SU-DHL-6 (cell line): ENCODE measurements around the gene IL7R.

Experiments used
- H2AFZ ChIP-seq: fragments of 200-600 bp; sonication (generic); 2 replicates; pipeline ENCODE4 v1.6.1; 2014; ENCODE audit warnings: low read depth, mild to moderate bottlenecking, moderate library complexity, mixed read lengths, antibody characterized with exemption, low read length; ENCODE audit not compliant: severe bottlenecking
- H3F3A ChIP-seq: fragments of 200-600 bp; shearing (Covaris generic); 2 replicates; pipeline ENCODE4 v1.6.0; 2016; ENCODE audit warnings: antibody characterized with exemption, mild to moderate bottlenecking; ENCODE audit not compliant: insufficient read depth
- H3K27ac ChIP-seq: fragments of 200-600 bp; sonication (generic); 2 replicates; pipeline ENCODE4 v1.5.1; 2016; ENCODE audit warnings: low read depth, mild to moderate bottlenecking, low read length, moderate library complexity, mixed read lengths
- H3K27me3 ChIP-seq: fragments of 200-600 bp; sonication (generic), shearing (Covaris generic); 2 replicates; pipeline ENCODE4 v1.6.0; 2014; ENCODE audit warnings: mild to moderate bottlenecking, low read length
- H3K36me3 ChIP-seq: fragments of 200-600 bp; sonication (generic); 2 replicates; pipeline ENCODE4 v1.6.1; 2014; ENCODE audit warnings: mild to moderate bottlenecking, low read length, mixed read lengths
- H3K4me2 ChIP-seq: fragments of 300-600, 200-600 bp; shearing (Covaris generic), sonication (generic); 2 replicates; pipeline ENCODE4 v1.6.0; 2014; ENCODE audit warnings: low read length, low read depth, mild to moderate bottlenecking; ENCODE audit not compliant: poor library complexity, severe bottlenecking
- H3K4me3 ChIP-seq: fragments of 200-600 bp; sonication (generic); 2 replicates; pipeline ENCODE4 v1.5.1; 2014; ENCODE audit warnings: antibody characterized with exemption, low read length, mild to moderate bottlenecking, mixed read lengths; ENCODE audit not compliant: insufficient read depth, poor library complexity, severe bottlenecking
- H3K79me2 ChIP-seq: fragments of 200-600 bp; sonication (generic); 2 replicates; pipeline ENCODE4 v1.6.1; 2014; ENCODE audit warnings: mild to moderate bottlenecking, low read length, moderate library complexity; ENCODE audit not compliant: insufficient read depth
- H3K9ac ChIP-seq: fragments of 200-600 bp; sonication (generic); 2 replicates; pipeline ENCODE4 v1.7.0; 2014; ENCODE audit warnings: mild to moderate bottlenecking, low read length
- H3K9me2 ChIP-seq: fragments of 200-600 bp; sonication (generic); replicated peaks from 2 replicates; pipeline ENCODE4 v1.6.1; 2014; ENCODE audit warnings: low read length; ENCODE audit not compliant: insufficient read depth
- H3K9me3 ChIP-seq: fragments of 200-600 bp; sonication (generic); 2 replicates; pipeline ENCODE4 v1.6.1; 2014; ENCODE audit warnings: low read length, mixed read lengths; ENCODE audit not compliant: insufficient read depth
- H4K20me1 ChIP-seq: fragments of 200-600 bp; sonication (generic); 2 replicates; pipeline ENCODE4 v1.6.1; 2014; ENCODE audit warnings: low read depth, mild to moderate bottlenecking, antibody characterized with exemption, low read length, moderate library complexity, mixed read lengths
- EZH2phosphoT487 ChIP-seq: fragments of 200-600 bp; sonication (generic), shearing (Covaris generic); conservative IDR thresholded peaks from 2 replicates; pipeline ENCODE4 v1.6.1; 2018; ENCODE audit warnings: mild to moderate bottlenecking, antibody characterized with exemption, low read length, moderate library complexity, mixed read lengths
- TF ChIP-seq, protein P1 (sequence below): fragments of 200-600 bp; sonication (generic); IDR thresholded peaks from one replicate; pipeline ENCODE4 v1.5.1; 2017; ENCODE audit warnings: antibody characterized with exemption, mild to moderate bottlenecking, low read length, moderate library complexity; ENCODE audit not compliant: insufficient read depth, poor library complexity, severe bottlenecking

Gene IL7R

DNA sequence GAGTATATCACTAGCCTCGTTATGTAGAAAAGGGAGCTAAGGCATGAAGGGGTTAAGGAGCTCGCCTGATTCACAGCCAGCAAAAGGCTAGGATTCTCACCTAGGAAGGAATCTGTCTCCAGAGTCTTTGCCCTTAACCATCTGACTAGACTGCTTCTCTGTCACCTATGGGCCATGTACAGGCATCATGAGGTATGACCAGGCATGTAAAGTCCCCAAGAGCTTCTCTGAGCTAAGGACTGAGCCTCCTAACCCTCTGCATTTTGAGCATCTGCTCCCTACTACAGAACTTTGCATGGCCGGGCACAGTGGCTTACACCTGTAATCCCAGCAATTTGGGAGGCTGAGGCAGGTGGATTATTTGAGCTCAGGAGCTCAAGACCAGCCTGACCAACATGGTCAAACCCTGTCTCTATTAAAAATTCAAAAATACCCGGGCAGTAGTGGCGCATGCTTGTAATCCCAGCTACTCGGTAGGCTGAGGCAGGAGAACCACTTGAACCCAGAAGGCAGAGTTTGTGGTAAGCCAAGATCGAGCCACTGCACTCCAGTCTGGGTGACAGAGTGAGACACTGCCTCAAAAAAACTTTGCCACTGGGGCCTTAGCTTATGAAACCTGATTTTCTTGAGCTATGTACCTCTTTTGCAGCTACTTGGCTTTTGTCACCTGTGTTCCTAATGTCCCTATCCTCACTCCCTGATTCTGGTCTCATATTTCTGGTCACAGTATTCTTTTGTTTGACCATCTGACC lies 33.2 kb upstream of the IL7R start:
- Histone ChIP-seq H3K27me3 (no peaks in the 10 kb centered on the region), H3F3A (no peaks in the 10 kb centered on the region), H4K20me1 (no peaks in the 10 kb centered on the region), H3K9me2 (no peaks in the 10 kb centered on the region), H3K27ac (no peak overlapping the region), H3K4me2 (no peak overlapping the region), H3K4me3 (no peak overlapping the region), H3K36me3 (no peaks in the 10 kb centered on the region), H2AFZ (no peak overlapping the region), H3K9me3 (no peaks in the 10 kb centered on the region), H3K9ac (no peak overlapping the region), H3K79me2 (no peaks in the 10 kb centered on the region)
- no peak for TF ChIP-seq EZH2phosphoT487
- TF ChIP-seq, protein P1, sequence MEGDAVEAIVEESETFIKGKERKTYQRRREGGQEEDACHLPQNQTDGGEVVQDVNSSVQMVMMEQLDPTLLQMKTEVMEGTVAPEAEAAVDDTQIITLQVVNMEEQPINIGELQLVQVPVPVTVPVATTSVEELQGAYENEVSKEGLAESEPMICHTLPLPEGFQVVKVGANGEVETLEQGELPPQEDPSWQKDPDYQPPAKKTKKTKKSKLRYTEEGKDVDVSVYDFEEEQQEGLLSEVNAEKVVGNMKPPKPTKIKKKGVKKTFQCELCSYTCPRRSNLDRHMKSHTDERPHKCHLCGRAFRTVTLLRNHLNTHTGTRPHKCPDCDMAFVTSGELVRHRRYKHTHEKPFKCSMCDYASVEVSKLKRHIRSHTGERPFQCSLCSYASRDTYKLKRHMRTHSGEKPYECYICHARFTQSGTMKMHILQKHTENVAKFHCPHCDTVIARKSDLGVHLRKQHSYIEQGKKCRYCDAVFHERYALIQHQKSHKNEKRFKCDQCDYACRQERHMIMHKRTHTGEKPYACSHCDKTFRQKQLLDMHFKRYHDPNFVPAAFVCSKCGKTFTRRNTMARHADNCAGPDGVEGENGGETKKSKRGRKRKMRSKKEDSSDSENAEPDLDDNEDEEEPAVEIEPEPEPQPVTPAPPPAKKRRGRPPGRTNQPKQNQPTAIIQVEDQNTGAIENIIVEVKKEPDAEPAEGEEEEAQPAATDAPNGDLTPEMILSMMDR: no peak

DNA sequence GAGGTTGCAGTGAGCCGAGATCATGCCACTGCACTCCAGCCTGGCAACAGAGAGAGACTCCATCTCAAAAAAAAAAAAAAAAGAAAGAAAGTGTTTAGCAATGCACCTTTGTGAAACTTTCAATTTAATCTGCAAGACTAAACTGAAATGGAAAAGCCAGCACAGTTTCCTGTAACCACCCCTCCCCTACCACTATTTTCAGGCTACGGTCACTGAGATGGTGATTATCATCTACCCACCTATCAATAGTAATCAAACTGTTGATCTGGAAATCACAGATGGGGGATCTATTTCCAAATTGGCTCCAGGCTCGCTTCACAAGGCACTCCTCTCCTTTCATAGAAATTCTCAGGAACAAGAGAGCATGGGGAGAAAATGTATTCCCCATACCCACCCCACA lies 30.6 kb upstream of the IL7R start:
- Histone ChIP-seq H3K27ac (no peak overlapping the region), H3K4me3 (no peak overlapping the region), H3K9ac (no peak overlapping the region), H3F3A (no peaks in the 10 kb centered on the region), H4K20me1 (no peaks in the 10 kb centered on the region), H3K36me3 (no peaks in the 10 kb centered on the region), H3K9me3 (no peaks in the 10 kb centered on the region), H3K27me3 (no peaks in the 10 kb centered on the region), H3K9me2 (no peaks in the 10 kb centered on the region), H3K79me2 (no peaks in the 10 kb centered on the region), H3K4me2 (no peak overlapping the region), H2AFZ (no peak overlapping the region)
- no peak for TF ChIP-seq EZH2phosphoT487
- TF ChIP-seq, protein P1: no peak

DNA sequence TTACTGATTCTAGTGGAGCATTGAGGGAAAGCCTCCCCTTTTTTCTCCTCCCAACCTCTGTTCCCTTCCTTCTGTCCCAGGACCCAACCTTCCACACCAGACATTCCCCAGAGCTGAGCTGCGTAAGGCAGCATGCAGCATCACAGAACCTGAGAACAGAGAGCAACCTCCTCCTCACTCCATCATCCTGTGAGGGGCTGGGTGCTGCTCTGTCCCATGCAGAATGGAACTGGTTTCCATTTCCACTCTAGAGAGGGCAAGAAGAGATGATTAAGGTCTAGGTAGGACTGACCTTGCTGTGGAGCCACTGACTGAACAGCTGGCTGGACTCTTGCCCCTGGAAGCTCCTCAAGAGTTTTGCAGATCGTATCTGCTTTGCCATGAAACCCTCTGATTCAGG lies 30.1 kb upstream of the IL7R start:
- no peak overlapping the region for H3K27ac ChIP-seq
- no peaks in the 10 kb centered on the region for H3F3A ChIP-seq
- H3K4me3 ChIP-seq: no peak overlapping the region
- H3K9ac ChIP-seq: no peak overlapping the region
- no peak overlapping the region for H3K4me2 ChIP-seq
- no peaks in the 10 kb centered on the region for H3K36me3 ChIP-seq
- no peaks in the 10 kb centered on the region for H4K20me1 ChIP-seq
- no peaks in the 10 kb centered on the region for H3K9me2 ChIP-seq
- no peaks in the 10 kb centered on the region for H3K79me2 ChIP-seq
- no peak for TF ChIP-seq EZH2phosphoT487
- TF ChIP-seq, protein P1: no peak
- no peaks in the 10 kb centered on the region for H3K27me3 ChIP-seq
- H2AFZ ChIP-seq: no peak overlapping the region
- no peaks in the 10 kb centered on the region for H3K9me3 ChIP-seq
